Pancreas (tissue), 10 donors: ENCODE results near the gene SCRG1. TPM values are rescaled to one million over a fixed set of nuclear protein-coding genes. Genes with fewer than 3 reads are reported as not detected.

Experiments used
- ATAC-seq, 4 donors: fragments of 200-7000 bp; cut with Tn5 transposase; one replicate each; pipeline versions ENCODE4 v1.8.0 to v1.9.1; 2020; ENCODE audit warnings: mild to moderate bottlenecking in 4 of 4, moderate library complexity in 4 of 4
- DNase-seq, 6 donors: peaks; one replicate each; pipeline ENCODE4 v3.0.0-alpha.2; 2020
- FAIRE-seq: peaks from 2 replicates; lab custom pipeline; 2012; peaks lifted over from hg19 to GRCh38; lab: Jason Lieb, UNC
- H3K27ac ChIP-seq, 4 donors: fragments of 200-600 bp; sonication (generic); 1 replicate in 3 of 4; 2 replicates in 1 of 4; pipeline versions ENCODE4 v1.5.0 to v1.8.0; 2020
- H3K27me3 ChIP-seq, 4 donors: fragments of 200-600 bp; one replicate each; pipeline ENCODE4 v1.8.0; 2021
- H3K36me3 ChIP-seq, 3 donors: fragments of 200-600 bp; sonication (generic) in 1 of 3; one replicate each; pipeline versions ENCODE4 v1.5.0 to v1.8.0; 2020 to 2021
- H3K4me1 ChIP-seq, 3 donors: fragments of 200-600 bp; one replicate each; pipeline ENCODE4 v1.8.0; 2021
- H3K4me3 ChIP-seq, 4 donors: fragments of 200-600 bp; sonication (generic) in 2 of 4; one replicate each; pipeline versions ENCODE4 v1.5.0 to v1.8.0; 2020 to 2021
- H3K9me3 ChIP-seq, 4 donors: fragments of 200-600 bp; one replicate each; pipeline ENCODE4 v1.8.0; 2021
- CTCF ChIP-seq, 4 donors: fragments of 200-600 bp; sonication (generic) in 3 of 4; IDR thresholded peaks; one replicate each; pipeline versions ENCODE4 v1.5.0 to v1.8.0; 2021; ENCODE audit warnings: antibody characterized with exemption in 4 of 4
- WGBS, 2 donors: extraction: QIAGEN DNeasy Blood & Tissue Kit; methylation state at CpG; one replicate each; pipeline ENCODE4 v1.1.7; 2013; 5-methylcytosine and 5-hydroxymethylcytosine counted together
- intact Hi-C, 3 donors: fragments of 100-400 bp; cut with DNase I; formaldehyde crosslinking; loops; one replicate each; pipeline versions ENCODE4 v1.11.1 to v1.14.2; 2022
- polyA plus RNA-seq, 2 donors: library from polyadenylated mRNA; stranded (reverse); fragments of 200-250 nt; gene quantifications; one replicate each; pipeline ENCODE4 v1.2.3, GENCODE V29; 2013
- total RNA-seq, 6 donors: library from RNA; stranded (reverse); fragmentation: NEBNext Ultra II Directional in 4 of 6; extraction: Animal tissue kit (Norgen Biotek cat#: 25700) in 4 of 6; gene quantifications; one replicate each; pipeline versions ENCODE4 v1.2.1 to v1.2.4, GENCODE V29; 2021 to 2023
- donor health status: healthy with polysubstance abuse.
- donor health status: DM: no; HTN: no; CAD: no; lungs with moderate emphysema.
- donor health status: DM: no; HTN: no; CAD: no.
- donor health status: control.
- donor health status: control.
- donor health status: Bipolar disorder and iron deficiency.
- donor health status: DM: yes; HTN: yes; CAD: no.
- donor health status: DM: no; HTN: no; CAD: no.
- donor health status: DM: no; HTN: no; CAD: no.
- donor health status: DM: yes; HTN: yes; CAD: no.

Gene SCRG1
- total and polyA plus RNA-seq, 8 donors = 0.06 to 0.43 (median 0.33) TPM; not detected in 2

GRCh38 chr4:173432430-173432829 is 33.5 kb upstream of the SCRG1 start:
- 86 to 91% methylated on average over 5 of the region's 5 CpGs for WGBS, 2 donors
- no peak for TF ChIP-seq CTCF (IDR thresholded peaks at IDR 0.05)
- Histone ChIP-seq H3K9me3 (no peaks in the 10 kb centered on the region), H3K27me3 (no peaks in the 10 kb centered on the region), H3K27ac (no peak overlapping the region), H3K4me1 (no peaks in the 10 kb centered on the region), H3K36me3 (no peaks in the 10 kb centered on the region), H3K4me3 (no peak overlapping the region)
- DNase-seq (no peak), FAIRE-seq (no peak), ATAC-seq (no peak)
- intact Hi-C loops = no loop called here

- intact Hi-C loops = loop anchor here in 1 of 3 donors (10.0 kb wide), 1 partner anchor 69 kb away; no protein-coding TSS in a partner anchor
- Histone ChIP-seq H3K4me3 (no peak overlapping the region), H3K9me3 (no peaks in the 10 kb centered on the region), H3K27ac (no peak overlapping the region), H3K27me3 (no peaks in the 10 kb centered on the region), H3K4me1 (no peaks in the 10 kb centered on the region), H3K36me3 (no peaks in the 10 kb centered on the region)
- TF ChIP-seq CTCF (IDR thresholded peaks at IDR 0.05) = no peak
- DNase-seq (no peak), FAIRE-seq (no peak), ATAC-seq (no peak)
- 82 to 87% methylated on average over 2 of the region's 2 CpGs for WGBS, 2 donors
Measured at GRCh38 chr4:173426064-173426463, 27.1 kb upstream of the SCRG1 start.

- no peaks in the 10 kb centered on the region for H3K27me3 ChIP-seq
- ATAC-seq (no peak), FAIRE-seq (no peak), DNase-seq (no peak)
- H3K27ac ChIP-seq = no peak overlapping the region
- 58 to 69% methylated on average over 2 of the region's 2 CpGs for WGBS, 2 donors
- no peak for TF ChIP-seq CTCF (IDR thresholded peaks at IDR 0.05)
- H3K36me3 ChIP-seq = no peaks in the 10 kb centered on the region
- H3K9me3 ChIP-seq = no peaks in the 10 kb centered on the region
- intact Hi-C loops = loop anchor here in 1 of 3 donors (10.0 kb wide), 1 partner anchor 70 kb away; no protein-coding TSS in a partner anchor
- no peaks in the 10 kb centered on the region for H3K4me1 ChIP-seq
- no peak overlapping the region for H3K4me3 ChIP-seq
Measured at GRCh38 chr4:173424899-173425805, 26.2 kb upstream of the SCRG1 start.

GRCh38 chr4:173420801-173421200 is 21.9 kb upstream of the SCRG1 start:
- no peak for TF ChIP-seq CTCF (IDR thresholded peaks at IDR 0.05)

More at GRCh38 chr4:173420801-173421200, 21.9 kb upstream of the SCRG1 start:
- peaks cover 0 to 4% (median 0%) of the 10 kb centered on the region in 3 donors for H3K4me1 ChIP-seq
- no peak for ATAC-seq
- no peaks in the 10 kb centered on the region for H3K36me3 ChIP-seq
- no peaks in the 10 kb centered on the region for H3K9me3 ChIP-seq
- no peak overlapping the region for H3K4me3 ChIP-seq
- DNase-seq = no peak
- 84 to 89% methylated on average over 2 of the region's 2 CpGs for WGBS, 2 donors
- H3K27me3 ChIP-seq = no peaks in the 10 kb centered on the region
- no peak for FAIRE-seq
- intact Hi-C loops = loop anchor here in 1 of 3 donors (10.0 kb wide), 1 partner anchor 74 kb away; no protein-coding TSS in a partner anchor
- no peak overlapping the region for H3K27ac ChIP-seq
